SK-N-SH (cell line): ENCODE data around the gene DLGAP5.

Experiments used
- CTCF ChIP-seq: fragments of 200-600 bp; sonication (generic); IDR thresholded peaks from 2 replicates; pipeline ENCODE4 v1.6.1; 2017; ENCODE audit warnings: antibody characterized with exemption, mild to moderate bottlenecking, moderate library complexity
- RAD21 ChIP-seq: IDR thresholded peaks from 2 replicates; pipeline ENCODE4 v1.6.1; 2012; ENCODE audit warnings: mild to moderate bottlenecking, low read length
- RCOR1 ChIP-seq: fragments of 150-350 bp; IDR thresholded peaks from 2 replicates; pipeline ENCODE4 v1.6.1; 2017; ENCODE audit warnings: antibody characterized with exemption, low read length
- REST ChIP-seq: IDR thresholded peaks from 2 replicates; pipeline ENCODE4 v1.6.1; 2012; ENCODE audit warnings: mild to moderate bottlenecking, low read depth, low read length, moderate library complexity
- YY1 ChIP-seq: IDR thresholded peaks from 2 replicates; pipeline ENCODE4 v1.4.0; 2012; ENCODE audit warnings: low read depth, mild to moderate bottlenecking

- no peak for TF ChIP-seq RAD21
- no peak for TF ChIP-seq YY1
- no peak for TF ChIP-seq CTCF
- TF ChIP-seq REST: no peak
- no peak for TF ChIP-seq RCOR1
Observed at GRCh38 chr14:55136885-55137786, 54.2 kb downstream of the DLGAP5 start.
